Fibroblast of villous mesenchyme (primary cell): ENCODE measurements around the gene SARS2. TPM values are rescaled to one million over a fixed set of nuclear protein-coding genes. Genes with fewer than 3 reads are reported as not detected.

ENCODE experiments used
- DNase-seq: peaks from one replicate; pipeline ENCODE4 v3.0.0-alpha.2; 2010; ENCODE audit warnings: low read depth
- H3K4me3 ChIP-seq: 2 replicates; pipeline ENCODE4 v1.5.1; 2011; ENCODE audit warnings: low read depth, mild to moderate bottlenecking, low read length
- total RNA-seq: library from RNA; depleted of rRNA; stranded (reverse); fragments of >200 nt; gene quantifications from 2 replicates; pipeline ENCODE4 v1.2.3, GENCODE V29; 2012
- TF ChIP-seq, protein P1 (sequence below): IDR thresholded peaks from 2 replicates; pipeline ENCODE4 v1.5.1; 2012; ENCODE audit warnings: low read depth, mild to moderate bottlenecking, low read length; ENCODE audit not compliant: insufficient read depth

Gene SARS2
- total RNA-seq, 1 donor, result 19.0 TPM

DNA sequence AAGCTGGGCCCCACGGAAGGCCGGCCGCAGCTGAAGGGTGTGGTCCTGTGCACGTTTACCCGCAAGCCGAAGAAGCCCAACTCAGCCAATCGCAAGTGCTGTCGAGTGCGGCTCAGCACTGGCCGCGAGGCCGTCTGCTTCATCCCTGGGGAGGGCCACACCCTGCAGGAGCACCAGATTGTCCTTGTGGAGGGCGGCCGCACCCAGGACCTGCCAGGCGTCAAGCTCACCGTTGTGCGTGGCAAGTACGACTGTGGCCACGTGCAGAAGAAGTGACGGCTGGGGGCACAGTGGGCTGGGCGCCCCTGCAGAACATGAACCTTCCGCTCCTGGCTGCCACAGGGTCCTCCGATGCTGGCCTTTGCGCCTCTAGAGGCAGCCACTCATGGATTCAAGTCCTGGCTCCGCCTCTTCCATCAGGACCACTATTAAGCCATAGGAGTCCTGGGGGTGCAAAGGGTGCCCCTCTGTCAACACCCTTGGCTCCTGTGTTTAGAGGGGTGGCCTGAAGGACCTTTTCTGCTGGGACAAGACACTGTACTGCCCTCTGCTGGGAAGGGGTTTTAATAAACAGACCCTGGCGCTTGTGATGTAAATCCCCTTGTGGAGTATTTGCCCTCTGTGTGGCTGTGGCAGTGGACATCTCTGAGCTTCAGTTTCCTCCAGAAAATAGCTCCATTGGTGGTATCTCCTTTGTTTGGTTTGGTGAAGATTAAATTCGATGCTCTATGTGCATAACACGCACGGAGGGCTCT lies 2.0 kb upstream of the SARS2 start:
- H3K4me3 ChIP-seq, result no peak overlapping the region
- peak; percentile 43 for DNase-seq
- TF ChIP-seq, protein P1, sequence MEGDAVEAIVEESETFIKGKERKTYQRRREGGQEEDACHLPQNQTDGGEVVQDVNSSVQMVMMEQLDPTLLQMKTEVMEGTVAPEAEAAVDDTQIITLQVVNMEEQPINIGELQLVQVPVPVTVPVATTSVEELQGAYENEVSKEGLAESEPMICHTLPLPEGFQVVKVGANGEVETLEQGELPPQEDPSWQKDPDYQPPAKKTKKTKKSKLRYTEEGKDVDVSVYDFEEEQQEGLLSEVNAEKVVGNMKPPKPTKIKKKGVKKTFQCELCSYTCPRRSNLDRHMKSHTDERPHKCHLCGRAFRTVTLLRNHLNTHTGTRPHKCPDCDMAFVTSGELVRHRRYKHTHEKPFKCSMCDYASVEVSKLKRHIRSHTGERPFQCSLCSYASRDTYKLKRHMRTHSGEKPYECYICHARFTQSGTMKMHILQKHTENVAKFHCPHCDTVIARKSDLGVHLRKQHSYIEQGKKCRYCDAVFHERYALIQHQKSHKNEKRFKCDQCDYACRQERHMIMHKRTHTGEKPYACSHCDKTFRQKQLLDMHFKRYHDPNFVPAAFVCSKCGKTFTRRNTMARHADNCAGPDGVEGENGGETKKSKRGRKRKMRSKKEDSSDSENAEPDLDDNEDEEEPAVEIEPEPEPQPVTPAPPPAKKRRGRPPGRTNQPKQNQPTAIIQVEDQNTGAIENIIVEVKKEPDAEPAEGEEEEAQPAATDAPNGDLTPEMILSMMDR, result peak; percentile 46

DNA sequence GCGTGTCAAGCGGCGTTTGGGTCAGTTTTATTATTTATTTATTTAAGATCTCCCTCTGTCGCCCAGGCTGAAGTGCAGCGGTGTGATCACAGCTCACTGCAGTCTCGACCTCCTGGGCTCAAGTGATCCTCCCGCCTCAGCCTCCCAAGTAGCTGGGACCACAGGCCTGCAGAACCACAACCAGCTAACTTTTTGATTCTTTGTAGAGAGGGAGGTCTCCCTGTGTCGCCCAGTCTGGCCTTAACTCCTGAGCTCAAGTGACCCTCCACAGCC lies 894 bp upstream of the SARS2 start:
- DNase-seq, result no peak
- peak overlapping the region; percentile 86 for H3K4me3 ChIP-seq
- TF ChIP-seq, protein P1, result no peak

DNA sequence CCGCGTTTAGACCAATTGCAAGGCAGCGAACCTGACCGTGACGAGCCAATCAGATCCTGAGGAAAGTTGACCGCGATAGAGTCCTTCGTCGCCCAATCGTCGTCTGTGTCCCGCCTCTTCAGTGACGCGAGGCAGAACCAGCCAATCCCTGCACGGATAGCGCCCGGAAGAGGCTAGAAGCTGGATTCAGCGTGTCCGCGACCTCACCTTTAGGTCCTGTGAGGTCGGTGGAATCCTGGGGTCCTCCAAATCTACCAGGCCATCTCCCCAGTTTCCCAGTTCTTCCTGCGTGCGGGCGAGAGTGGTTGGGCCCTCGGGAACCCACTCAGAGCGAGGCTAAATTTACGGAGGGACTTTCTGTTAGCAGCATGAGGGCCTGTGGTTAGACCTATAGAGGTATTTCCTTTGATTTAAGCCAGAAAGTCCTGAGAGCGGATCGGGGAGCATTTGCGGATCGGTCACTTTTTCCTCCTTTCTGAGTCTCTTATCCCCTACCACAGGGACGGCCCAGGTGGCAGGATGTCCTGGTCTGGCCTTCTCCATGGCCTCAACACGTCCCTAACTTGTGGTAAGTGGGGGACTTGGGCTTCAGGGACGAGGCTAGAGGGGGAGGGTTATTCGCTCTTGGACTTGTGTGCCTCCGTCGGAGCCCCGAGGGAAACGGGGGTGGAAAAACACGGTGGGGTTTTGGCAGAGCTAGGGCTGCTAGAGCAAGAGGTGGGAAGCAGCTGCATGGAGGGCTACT lies 385 bp upstream of the SARS2 start, which contains the start of gene MRPS12:
Gene MRPS12 (plus strand): TSS at position 169 of the 745 bp plus-strand sequence. CDS start 351 bp downstream, at position 520.
- TF ChIP-seq, protein P1, result no peak
- H3K4me3 ChIP-seq, result peak within 1 kb of the TSS; percentile 86
- peak; percentile 99 for DNase-seq

DNA sequence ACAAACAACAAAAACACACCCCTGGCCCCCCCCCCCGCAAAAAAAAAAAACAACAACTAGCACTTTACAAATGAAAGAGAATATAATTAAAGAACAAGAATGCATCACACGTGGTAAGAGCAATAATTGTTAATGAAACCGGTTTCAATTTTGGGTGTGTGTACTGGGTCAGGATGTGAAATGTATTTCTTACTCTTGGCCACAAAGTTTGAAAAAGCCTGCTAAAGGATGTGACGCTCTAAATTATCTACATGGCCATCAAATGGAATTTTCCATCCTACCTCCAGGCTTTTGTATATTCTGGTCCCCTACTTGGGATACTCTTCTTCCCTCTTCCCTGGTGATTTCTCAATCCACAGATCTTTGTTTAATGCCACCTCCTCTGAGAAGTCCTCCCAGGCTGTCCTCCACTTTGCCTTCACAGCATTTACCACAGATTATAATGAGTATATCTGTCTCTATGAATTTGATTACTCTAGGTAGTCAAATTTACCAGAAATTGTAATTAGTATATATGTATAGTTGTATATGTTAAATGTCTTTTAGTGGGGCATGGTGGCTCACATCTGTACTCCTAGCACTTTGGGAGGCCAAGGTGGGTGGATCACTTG lies 2.1 kb downstream of the SARS2 start:
- H3K4me3 ChIP-seq, result no peak overlapping the region
- no peak for DNase-seq
- TF ChIP-seq, protein P1, result no peak

DNA sequence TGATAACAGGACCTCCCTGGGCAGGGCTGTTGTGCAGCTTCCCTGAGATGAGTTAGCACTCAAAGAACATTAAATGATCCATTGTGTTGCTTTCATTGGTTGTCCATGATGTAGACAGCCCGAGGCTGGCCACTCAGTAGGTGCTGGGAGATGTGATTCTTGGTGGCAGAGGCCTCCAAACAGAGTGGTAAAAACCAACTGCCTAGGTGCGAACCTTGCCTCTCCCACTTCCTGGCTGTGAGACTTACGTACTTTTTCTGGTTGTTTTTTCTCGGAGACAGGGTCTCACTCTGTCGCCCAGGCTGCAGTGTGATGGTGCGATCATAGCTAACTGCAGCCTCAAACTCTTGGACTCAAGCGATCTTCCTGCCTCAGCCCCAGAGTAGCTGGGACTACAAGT lies 6.2 kb downstream of the SARS2 start:
- no peak for DNase-seq
- no peak overlapping the region for H3K4me3 ChIP-seq
- TF ChIP-seq, protein P1, result no peak

DNA sequence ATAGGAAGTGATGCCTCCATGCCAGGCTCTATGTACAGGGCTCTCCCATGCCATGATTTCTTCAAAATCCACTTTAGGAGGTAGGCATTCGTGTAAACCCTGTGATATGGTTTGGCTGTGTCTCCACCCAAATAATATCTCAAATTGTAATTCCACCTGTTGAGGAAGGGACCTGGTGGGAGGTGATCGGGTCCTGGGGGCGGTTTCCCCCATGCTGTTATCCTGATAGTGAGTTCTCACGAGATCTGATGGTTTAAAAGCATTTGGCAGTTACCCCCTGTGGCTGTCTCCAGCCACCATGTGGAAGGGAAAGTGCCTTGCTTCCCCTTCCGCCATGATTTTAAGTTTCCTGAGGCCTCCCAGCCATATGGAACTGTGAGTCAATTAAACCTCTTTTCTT lies 8.1 kb downstream of the SARS2 start:
- no peak overlapping the region for H3K4me3 ChIP-seq
- TF ChIP-seq, protein P1, result no peak
- DNase-seq, result no peak
